Fibroblast of villous mesenchyme (primary cell): Measurements from ENCODE around the gene ALDH3A1. TPM values are rescaled to one million over a fixed set of nuclear protein-coding genes. Genes with fewer than 3 reads are reported as not detected.

Source experiments
- DNase-seq: peaks from one replicate; pipeline ENCODE4 v3.0.0-alpha.2; 2010; ENCODE audit warnings: low read depth
- H3K4me3 ChIP-seq: 2 replicates; pipeline ENCODE4 v1.5.1; 2011; ENCODE audit warnings: low read depth, mild to moderate bottlenecking, low read length
- total RNA-seq: library from RNA; depleted of rRNA; stranded (reverse); fragments of >200 nt; gene quantifications from 2 replicates; pipeline ENCODE4 v1.2.3, GENCODE V29; 2012
- TF ChIP-seq, protein P1 (sequence below): IDR thresholded peaks from 2 replicates; pipeline ENCODE4 v1.5.1; 2012; ENCODE audit warnings: low read depth, mild to moderate bottlenecking, low read length; ENCODE audit not compliant: insufficient read depth

Gene ALDH3A1
- total RNA-seq, 1 donor, result not detected

DNA sequence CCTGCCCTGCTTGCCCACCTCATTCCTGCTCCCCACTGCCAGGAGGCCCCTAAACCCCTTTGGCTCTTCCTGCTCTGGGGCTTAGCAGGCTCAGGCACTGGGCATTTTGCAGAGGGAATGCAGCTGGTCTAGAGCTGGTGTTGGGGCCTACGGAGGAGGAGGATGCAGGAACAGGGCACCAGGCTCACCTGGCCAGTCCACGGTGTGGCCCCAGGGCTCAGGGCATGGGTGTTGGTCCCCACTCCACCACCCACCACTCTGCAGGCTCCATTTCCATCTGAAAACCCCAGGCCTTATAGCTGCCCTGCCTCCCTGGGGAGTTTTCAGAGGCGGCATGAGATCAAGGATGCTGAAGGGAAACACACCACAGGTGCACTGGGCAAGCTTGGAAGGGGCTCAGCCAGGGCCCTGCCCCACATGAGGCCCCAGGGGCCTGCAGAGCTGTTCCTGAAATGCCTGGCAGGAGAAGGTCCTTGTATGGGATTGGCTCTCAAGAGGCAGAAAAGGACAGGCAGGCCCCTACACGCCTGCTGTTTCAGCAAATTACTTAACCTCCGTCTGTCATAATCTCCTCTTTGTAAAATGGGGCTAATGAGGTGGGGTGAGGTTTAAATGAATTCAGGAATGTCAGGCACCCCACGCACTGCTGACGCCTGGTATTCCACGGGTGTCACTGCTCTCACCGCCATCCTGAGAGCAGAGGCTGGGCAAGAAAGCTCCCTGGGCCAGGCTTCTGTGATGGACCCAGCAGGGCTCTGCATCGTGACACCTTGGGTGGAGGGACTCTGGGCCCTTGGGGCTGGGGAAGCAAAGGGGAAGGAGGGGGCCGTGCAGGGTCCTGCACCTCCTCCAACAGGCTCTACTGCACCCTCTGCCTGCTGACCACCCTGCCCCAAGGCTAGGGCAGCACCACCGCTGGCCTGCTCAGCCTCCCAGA is 41.0 kb downstream of the ALDH3A1 start:
- DNase-seq, result no peak
- no peak overlapping the region for H3K4me3 ChIP-seq
- TF ChIP-seq, protein P1, sequence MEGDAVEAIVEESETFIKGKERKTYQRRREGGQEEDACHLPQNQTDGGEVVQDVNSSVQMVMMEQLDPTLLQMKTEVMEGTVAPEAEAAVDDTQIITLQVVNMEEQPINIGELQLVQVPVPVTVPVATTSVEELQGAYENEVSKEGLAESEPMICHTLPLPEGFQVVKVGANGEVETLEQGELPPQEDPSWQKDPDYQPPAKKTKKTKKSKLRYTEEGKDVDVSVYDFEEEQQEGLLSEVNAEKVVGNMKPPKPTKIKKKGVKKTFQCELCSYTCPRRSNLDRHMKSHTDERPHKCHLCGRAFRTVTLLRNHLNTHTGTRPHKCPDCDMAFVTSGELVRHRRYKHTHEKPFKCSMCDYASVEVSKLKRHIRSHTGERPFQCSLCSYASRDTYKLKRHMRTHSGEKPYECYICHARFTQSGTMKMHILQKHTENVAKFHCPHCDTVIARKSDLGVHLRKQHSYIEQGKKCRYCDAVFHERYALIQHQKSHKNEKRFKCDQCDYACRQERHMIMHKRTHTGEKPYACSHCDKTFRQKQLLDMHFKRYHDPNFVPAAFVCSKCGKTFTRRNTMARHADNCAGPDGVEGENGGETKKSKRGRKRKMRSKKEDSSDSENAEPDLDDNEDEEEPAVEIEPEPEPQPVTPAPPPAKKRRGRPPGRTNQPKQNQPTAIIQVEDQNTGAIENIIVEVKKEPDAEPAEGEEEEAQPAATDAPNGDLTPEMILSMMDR, result no peak

GRCh38 chr17:19705771-19706770 is 42.0 kb downstream of the ALDH3A1 start:
- TF ChIP-seq, protein P1, result no peak
- no peak overlapping the region for H3K4me3 ChIP-seq
- no peak for DNase-seq

- H3K4me3 ChIP-seq, result no peak overlapping the region
- no peak for DNase-seq
- TF ChIP-seq, protein P1, result no peak
Measured at GRCh38 chr17:19705201-19705600, 42.9 kb downstream of the ALDH3A1 start.

GRCh38 chr17:19703828-19704613 is 44.1 kb downstream of the ALDH3A1 start:
- no peak overlapping the region for H3K4me3 ChIP-seq
- TF ChIP-seq, protein P1, result no peak
- DNase-seq, result no peak

DNA sequence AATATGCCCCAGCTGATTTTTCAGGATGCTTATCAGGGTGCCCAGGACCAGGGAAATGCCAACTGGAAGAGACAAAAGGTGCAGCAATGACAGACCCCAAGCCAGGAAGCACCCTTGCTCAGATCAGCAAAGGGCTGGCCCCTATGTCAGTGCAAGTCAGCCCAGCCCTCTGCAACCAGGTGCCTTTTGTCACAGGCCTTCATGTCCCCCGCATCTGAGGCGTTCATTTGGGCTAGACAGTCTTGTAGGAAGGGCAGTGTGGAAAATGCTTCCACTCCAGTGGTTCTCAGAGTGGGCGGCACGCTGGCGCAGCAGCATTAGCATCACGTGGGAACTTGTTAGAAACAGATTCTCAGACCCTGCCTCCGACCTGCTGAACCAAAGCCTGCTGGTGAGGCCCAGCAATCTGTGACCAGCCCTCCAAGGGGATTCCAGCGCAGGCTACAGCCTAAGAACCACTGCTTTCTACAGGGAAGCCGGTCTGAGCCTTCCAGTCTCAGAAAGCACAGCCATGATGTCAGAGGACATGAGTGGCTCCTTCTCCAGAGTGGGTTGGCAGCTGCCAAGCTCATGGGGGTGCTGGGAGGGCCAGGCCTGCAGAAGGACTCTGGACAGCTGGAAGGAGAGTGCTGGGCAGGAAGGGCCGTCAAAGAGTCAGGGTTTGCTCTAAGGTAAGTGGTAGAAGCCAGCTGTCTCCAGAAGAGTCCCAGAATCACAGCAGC is 44.8 kb downstream of the ALDH3A1 start:
- TF ChIP-seq, protein P1, result no peak
- no peak for DNase-seq

More for the DNA sequence above, 44.8 kb downstream of the ALDH3A1 start:
- H3K4me3 ChIP-seq, result no peak overlapping the region
